Keratinocyte (primary cell): Measurements from ENCODE around the gene FGF10.

Source experiments
- CTCF ChIP-seq, 3 experiments: IDR thresholded peaks in 1 of 3; conservative IDR thresholded peaks in 1 of 3; optimal IDR thresholded peaks in 1 of 3; 2 replicates in 2 of 3; 3 replicates in 1 of 3; pipeline versions ENCODE3 to v1.5.1; 2011; ENCODE audit warnings: low read length in 3 of 3, mild to moderate bottlenecking in 3 of 3, moderate library complexity in 2 of 3, control low read depth in 1 of 3, inconsistent platforms in 1 of 3; ENCODE audit not compliant: insufficient read depth in 2 of 3; ENCODE audit errors: extremely low read depth in 1 of 3
- EZH2 ChIP-seq: IDR thresholded peaks from one replicate; pipeline ENCODE4 v1.6.1; 2012; ENCODE audit warnings: inconsistent platforms, mild to moderate bottlenecking, low read length, moderate library complexity

- TF ChIP-seq CTCF (optimal IDR thresholded peaks at IDR 0.05 in 1 of 3, IDR thresholded peaks at IDR 0.05 in 1 of 3, conservative IDR thresholded peaks at IDR 0.05 in 1 of 3; ENCODE audit: extremely low read depth in 1 of 3, insufficient read depth in 2 of 3, low read length in 3 of 3), result no peak
- no peak for TF ChIP-seq EZH2
These were observed 6.3 kb downstream of the FGF10 start for GRCh38 chr5:44382894-44383293.
